ENCODE results near the gene ITPR3. TPM values are rescaled to one million over a fixed set of nuclear protein-coding genes. Genes with fewer than 3 reads are reported as not detected.
"Not testable (repeated sequence)": the region's sequence is repeated elsewhere in the genome, so short reads cannot be mapped to it uniquely, and the experiment has no call there.

ITPR3 gene
- total RNA-seq, 1 experiment from 2014 or later, result 38.9 TPM

- no peak for DNase-seq (ENCODE audit: extremely low read depth, low read depth)
Measured at GRCh38 chr6:33590531-33591198, 30.5 kb upstream of the ITPR3 start.

GRCh38 chr6:33591424-33592032 is 29.6 kb upstream of the ITPR3 start:
- no peak for DNase-seq (ENCODE audit: extremely low read depth, low read depth)

- DNase-seq (ENCODE audit: extremely low read depth, low read depth), result no peak
Measured at GRCh38 chr6:33592280-33592594, 28.9 kb upstream of the ITPR3 start.

DNA sequence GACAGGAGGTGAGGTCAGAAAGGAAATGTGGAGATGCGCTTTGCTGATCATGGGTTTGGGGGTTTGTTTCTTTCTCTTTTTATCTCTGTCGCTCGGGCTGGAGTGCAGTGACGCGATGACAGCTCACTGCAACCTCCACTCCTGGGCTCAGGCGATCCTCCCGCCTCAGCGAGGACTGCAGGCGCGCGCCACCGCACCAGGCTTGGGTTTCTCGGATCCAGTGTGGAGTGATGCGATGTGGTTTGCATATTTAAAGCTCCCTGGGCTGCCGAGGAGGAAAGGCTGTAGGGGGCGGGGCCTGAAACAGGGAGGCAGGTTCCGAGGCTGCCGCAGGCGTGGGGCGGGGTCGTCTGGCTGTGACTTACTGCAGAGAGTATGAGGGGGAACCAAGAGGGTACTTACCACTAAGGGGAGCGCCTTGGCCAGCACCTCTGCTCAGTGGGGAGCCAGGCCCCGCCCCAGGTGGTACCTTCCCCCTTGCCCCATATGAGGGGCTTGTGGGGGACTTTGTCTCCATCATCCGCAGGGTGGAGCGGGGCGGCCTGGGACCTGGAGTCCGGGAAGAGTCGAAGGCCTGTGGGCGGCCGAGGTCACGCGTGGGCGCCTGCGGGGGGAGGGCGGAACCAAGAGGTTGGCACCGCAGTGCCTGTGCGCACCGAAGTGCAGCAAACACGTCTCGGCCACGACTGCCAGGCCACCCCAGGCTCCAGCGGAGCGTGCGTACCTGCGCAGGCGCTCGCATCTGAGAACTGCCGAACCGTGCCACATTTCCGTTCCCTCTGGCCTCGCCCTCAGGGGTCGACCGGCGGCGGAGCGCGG is 28.3 kb upstream of the ITPR3 start:
- DNase-seq (ENCODE audit: extremely low read depth, low read depth), result no peak

DNA sequence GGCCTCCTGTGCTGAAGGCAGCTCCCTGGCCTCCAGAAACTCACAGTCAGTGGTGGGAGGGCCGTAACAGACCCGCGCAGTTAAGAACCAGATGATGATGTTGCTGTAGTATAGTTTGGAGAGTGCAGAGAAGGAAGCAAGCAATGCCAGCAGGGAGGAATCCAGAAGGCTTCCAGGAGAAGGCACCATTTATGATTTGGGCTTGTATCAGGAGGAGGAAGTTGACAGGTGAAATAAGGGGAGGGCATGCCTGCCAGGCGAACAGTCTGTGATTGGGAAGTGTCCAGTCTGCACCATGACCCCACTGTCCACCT is 27.8 kb upstream of the ITPR3 start:
- no peak for DNase-seq (ENCODE audit: extremely low read depth, low read depth)

DNA sequence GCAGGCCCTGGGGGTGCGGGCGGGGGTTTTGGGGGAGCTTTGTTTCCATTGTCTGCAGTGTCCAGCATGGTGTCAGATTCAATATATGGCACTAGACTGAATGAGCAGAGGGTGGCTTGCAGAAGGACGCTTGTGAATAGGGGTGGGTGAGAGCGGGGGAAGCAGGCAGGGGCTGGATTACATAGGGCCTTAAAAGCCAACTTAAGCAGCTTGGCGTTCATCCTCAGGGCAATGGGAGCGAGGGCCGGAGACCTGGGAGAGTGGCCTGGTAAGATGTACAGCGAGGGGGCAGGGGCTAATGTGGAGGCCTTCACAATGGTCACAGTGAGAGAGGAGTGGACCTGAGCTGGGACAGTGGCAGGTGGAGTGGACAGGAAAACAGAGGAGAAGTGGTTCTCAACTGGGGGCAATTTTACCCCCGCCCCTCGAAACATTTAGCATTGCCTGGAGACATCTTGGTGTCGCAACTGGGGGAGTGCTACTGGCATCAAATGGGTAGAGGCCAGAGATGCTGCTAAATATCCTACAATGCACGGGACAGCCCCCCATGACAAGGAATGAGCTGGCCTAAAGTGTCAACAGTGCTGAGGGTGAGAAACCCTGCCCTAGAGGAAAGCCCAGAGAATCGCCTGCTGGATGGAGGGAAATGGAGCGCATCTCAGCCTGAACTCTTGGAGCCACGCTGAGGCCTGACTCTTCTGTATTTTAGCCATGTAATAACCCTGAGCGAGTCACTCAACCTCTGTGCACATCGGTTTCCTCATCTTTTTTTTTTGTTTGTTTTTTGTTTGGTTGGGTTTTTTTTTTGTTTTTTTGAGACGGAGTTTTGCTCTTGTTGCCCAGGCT is 25.9 kb upstream of the ITPR3 start:
- DNase-seq (ENCODE audit: extremely low read depth, low read depth), result no peak

DNA sequence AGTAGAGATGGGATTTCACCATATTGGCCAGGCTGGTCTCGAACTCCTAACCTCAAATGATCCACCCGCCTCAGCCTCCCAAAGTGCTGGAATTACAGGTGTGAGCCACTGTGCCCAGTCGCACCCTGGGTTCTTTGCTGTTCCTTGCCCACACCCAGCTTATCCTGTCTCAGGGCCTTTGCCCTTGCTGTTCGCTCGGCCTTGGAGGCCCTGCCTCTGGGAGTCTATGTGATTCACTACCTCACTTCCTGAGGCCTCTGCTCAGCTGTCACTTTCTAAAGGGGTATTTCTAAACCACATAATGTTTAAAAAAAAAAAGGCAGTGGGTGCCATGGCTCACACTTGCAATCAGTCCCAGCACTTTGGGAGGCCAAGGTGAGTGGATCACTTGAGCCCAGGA is 24.2 kb upstream of the ITPR3 start:
- DNase-seq (ENCODE audit: extremely low read depth, low read depth), result not testable (repeated sequence)

DNA sequence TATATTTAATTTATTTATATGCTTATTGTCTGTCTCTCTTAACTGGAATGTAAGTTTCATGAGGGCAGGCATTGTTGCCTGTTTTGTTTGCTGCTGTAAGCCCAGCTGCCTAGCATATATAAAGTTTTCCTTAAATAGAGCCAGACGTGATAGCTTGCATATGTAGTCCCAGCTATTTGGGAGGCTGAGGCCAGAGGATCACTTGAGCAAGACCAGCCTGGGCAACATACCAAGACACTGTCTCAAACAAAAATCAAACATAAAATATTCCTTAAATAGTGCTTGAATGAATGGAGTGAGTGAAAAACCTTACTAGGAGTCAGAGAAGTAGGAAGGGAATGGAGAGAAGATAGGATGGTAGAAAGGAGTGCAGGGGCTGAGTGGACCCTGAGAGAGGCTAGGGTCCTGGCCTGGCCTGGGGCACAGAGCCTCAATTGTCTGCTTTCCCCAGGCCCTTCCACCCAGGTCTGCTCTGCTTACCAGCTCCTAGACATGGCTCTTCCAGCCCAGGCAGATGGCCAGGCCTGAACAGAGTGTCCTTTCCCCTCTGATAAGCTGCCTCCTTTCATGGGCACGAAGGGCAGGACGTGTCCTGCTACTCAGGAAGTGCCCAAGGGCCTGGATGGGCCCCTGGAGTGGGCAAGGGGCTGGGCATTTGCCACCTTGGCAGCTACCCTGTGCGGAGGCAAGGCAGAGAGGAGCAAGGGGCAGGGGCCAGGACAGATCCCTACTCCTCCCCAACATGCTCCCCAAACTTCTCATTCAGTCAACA is 23.4 kb upstream of the ITPR3 start:
- DNase-seq (ENCODE audit: extremely low read depth, low read depth), result no peak

DNA sequence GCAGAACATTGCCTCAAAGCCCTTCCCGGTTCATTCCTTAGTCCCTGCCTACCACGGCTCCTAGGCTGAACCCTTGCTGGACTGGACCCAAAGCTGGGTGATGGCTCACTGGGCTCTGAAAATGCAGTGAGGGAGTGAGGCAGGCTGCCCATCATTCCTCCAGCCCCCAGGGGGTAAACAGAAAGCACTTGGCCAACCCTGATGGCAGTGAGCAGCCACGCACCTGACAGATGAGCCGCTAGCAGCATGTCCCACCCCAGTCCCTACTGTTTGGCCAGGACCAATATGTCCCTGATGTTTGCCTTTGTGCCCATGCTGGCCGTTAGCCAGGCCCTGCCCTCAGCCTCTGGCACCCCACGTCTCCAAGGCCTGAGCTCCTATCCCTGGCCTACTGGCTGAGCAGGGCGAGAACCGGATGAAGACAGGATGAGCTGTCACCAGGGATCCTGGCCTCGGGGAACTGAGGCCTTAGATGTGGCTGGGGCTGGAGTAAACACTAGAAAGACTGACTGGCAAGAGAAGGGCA is 21.6 kb upstream of the ITPR3 start:
- no peak for DNase-seq (ENCODE audit: extremely low read depth, low read depth)

DNA sequence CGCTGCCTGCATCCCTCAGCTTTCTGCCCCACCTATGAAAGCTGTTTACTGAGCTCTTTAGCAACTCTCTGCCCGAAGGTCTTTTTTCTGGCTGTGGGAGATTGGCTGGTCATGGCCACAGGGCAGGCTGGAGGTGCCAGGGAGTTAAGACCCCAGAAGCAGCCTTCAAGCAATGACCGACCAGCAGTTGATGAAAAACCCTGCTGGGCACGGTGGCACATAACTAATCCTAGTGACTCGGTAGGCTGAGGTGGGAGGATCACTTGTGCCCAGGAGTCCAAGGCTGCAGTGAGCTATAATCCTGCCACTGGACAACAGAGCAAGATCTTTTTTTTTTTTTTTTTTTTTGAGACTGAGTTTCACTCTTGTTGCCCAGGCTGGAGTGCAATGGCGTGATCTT is 20.4 kb upstream of the ITPR3 start:
- no peak for DNase-seq (ENCODE audit: extremely low read depth, low read depth)

DNA sequence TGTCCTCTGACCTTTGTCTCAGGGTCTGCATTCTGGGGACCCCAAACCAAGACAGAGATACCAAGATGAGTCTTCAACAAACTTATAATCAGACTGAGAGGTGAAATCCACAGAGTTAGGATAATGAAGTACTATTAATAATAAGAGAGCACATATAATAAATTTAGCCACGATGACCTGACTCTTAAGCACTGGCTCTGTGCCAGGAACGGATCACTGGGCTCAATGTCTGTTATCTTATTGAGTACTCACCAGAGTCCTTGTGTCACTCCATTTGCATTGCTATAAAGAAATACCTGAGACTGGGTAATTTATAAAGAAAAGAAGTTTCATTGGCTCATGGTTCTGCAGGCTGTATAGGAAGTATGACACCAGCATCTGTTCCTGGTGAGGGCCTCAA is 18.9 kb upstream of the ITPR3 start:
- DNase-seq (ENCODE audit: extremely low read depth, low read depth), result no peak

DNA sequence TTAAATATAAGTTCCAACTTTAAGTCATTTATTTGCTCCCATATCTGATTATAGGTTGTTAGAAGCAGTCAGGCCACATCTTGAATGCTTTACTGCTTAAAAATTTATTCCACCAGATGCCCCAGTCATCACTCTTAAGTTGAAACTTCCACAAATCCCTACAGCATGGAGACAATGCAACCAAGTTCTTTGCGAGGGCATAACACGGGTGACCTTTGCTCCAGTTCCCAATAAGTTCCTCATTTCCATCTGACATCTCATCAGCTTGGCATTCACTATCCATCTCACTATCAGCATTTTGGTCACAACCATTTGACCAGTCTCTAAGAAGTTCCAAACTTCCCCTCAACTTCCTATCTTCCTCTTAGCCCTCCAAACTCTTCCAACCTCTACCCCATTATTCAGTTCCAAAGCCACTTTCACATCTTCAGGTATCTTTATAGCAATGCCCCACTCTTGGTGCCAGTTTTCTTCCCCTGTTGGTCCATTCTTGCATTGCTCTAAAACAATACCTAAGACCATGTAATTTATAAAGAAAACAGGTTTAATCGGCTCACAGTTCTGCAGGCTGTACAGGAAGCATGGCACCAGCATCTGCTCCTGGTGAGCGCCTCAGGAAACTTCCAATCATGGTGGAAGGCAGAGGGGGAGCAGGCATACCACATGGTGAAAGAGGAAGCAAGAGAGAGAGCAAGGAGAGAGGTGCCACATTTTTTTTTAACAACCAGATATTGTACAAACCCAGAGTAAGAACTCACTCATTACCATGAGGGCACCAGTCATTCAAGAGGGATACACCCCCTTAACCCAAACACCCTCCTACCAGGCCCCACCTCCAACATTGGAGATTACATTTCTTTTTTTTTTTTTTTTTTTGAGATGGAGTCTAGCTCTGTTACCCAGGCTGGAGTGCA is 15.9 kb upstream of the ITPR3 start:
- no peak for DNase-seq (ENCODE audit: extremely low read depth, low read depth)

GRCh38 chr6:33606642-33607041 is 14.5 kb upstream of the ITPR3 start:
- no peak for DNase-seq (ENCODE audit: extremely low read depth, low read depth)

DNA sequence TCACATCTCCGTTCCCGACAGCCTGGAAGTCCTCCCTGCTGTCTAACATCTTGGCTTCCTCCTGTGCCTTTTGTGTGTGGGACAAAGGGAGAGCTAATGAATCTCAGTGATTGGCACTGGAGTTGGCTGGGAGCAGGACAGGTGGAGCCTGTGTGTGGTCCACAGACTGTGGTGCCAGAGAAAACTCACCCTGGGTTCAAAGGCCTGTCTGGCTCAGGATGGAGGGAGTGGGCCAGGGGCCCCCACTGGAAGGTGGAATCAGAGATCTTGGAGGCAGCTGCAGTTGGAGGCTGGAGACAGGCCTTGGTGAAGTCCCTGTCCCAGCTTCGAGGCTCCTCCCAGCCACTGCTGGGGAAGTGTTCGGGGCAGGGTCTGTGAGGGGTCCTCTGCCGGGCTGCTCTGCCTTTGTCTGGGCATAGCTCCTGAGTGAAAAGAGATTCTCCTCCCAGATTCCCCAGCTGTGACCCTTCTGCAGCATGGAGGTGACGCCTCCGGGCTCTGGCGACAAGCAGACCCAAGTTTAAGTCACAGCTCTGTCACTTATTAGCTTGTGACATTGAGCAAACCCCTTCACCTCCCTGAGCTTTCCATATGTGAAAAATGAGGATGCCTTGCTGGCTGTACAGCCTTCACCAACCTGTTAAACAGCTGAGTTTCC is 13.9 kb upstream of the ITPR3 start:
- DNase-seq (ENCODE audit: extremely low read depth, low read depth), result no peak

GRCh38 chr6:33607784-33608161 is 13.3 kb upstream of the ITPR3 start:
- DNase-seq (ENCODE audit: extremely low read depth, low read depth), result no peak

DNA sequence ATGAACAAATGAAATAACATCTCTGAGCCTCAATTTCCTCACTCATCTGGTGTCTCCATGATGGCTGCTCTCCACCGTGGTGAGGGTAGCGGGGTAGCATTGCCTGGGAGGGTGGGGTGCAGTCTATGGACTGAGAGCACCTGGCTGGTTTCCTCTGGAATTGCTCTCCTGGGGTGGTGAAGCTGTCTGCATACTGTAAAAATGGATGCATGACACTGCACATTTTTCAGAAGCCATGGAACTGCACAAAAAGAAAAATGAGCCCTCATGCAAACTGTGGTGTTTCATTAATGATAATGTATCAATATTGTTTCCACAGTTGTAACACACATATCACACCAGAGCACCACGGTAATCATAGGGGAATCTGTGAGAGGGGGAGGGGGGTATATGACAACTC is 12.1 kb upstream of the ITPR3 start:
- DNase-seq (ENCODE audit: extremely low read depth, low read depth), result no peak

- no peak for DNase-seq (ENCODE audit: extremely low read depth, low read depth)
Measured at GRCh38 chr6:33609528-33609927, 11.6 kb upstream of the ITPR3 start.

DNA sequence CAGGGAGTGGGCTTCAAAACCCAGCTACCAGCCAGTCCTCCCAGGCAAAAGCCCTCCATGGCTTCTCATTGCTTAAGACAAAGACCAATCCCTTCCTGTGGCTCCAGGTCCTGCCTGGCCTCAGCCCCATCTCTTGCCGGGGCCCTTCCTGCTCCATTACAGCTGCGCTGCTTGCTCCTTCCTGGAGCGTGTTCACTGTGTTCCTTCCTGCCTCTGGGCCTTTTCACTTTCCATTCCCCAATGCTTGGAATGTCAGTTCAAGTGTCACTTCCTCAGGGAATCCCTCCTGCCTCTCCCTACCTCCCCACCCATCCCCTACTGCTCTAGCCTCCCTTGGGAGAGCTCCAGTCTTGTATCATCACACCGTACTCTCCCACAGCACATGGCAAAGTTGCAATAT is 11.1 kb upstream of the ITPR3 start:
- DNase-seq (ENCODE audit: extremely low read depth, low read depth), result no peak

All from NCI-H460 (cell line).